Upper lobe of right lung (tissue), 1 donor: ENCODE results near the gene SORBS1. TPM values are rescaled to one million over a fixed set of nuclear protein-coding genes. Genes with fewer than 3 reads are reported as not detected.
"Not testable (repeated sequence)": the region's sequence is repeated elsewhere in the genome, so short reads cannot be mapped to it uniquely, and the experiment has no call there.

Source experiments
- ATAC-seq: fragments of 200-7000 bp; cut with Tn5 transposase; one replicate; pipeline ENCODE4 v1.9.1; 2020; ENCODE audit warnings: mild to moderate bottlenecking, moderate library complexity
- DNase-seq: peaks from one replicate; pipeline ENCODE4 v3.0.0-alpha.2; 2020
- H3K27ac ChIP-seq: fragments of 200-600 bp; one replicate; pipeline ENCODE4 v1.8.0; 2022
- H3K27me3 ChIP-seq: fragments of 200-600 bp; one replicate; pipeline ENCODE4 v1.8.0; 2022; ENCODE audit warnings: mild to moderate bottlenecking
- H3K36me3 ChIP-seq: fragments of 200-600 bp; one replicate; pipeline ENCODE4 v1.8.0; 2022
- H3K4me1 ChIP-seq: fragments of 200-600 bp; one replicate; pipeline ENCODE4 v1.8.0; 2022
- H3K4me3 ChIP-seq: fragments of 200-600 bp; one replicate; pipeline ENCODE4 v1.8.0; 2022; ENCODE audit warnings: mild to moderate bottlenecking
- H3K9me3 ChIP-seq: fragments of 200-600 bp; one replicate; pipeline ENCODE4 v1.8.0; 2022
- intact Hi-C: fragments of 100-400 bp; cut with DNase I; formaldehyde crosslinking; loops from one replicate; pipeline ENCODE4 v1.11.0; 2022
- total RNA-seq: library from RNA; stranded (reverse); fragmentation: NEBNext Ultra II Directional; extraction: Animal tissue kit (Norgen Biotek cat#: 25700); gene quantifications from one replicate; pipeline ENCODE4 v1.2.1, GENCODE V29; 2021
- TF ChIP-seq, protein P1 (sequence below): fragments of 200-600 bp; IDR thresholded peaks from one replicate; pipeline ENCODE4 v1.8.0; 2022; ENCODE audit warnings: antibody characterized with exemption
- donor health status: DM: no; HTN: yes; CAD: no; lungs with severe emphysema.

Gene SORBS1
- total RNA-seq, 1 donor from 2014 or later, result 50.7 TPM

DNA sequence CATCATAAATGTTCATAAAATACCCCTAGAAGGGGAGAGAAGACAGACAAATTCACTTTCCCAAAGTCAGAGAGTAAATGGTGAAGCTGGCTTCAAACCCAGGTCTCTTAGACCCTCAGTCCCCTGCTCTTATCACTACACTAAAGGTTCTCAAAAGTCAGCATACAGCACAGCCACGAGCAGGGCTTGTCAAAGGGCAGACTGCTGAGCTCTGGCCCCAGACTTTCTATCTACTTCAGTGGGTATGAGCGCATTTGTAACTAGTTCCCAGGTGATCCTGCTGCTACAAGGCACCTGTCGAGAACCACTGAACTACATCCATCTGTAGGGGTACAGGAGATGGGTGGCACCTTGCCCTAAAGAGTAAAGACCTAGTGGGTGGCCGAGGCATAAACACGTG is 91.5 kb downstream of the SORBS1 start:
- H3K27ac ChIP-seq, result peak overlapping the region; percentile 51
- H3K27me3 ChIP-seq, result no peaks in the 10 kb centered on the region
- DNase-seq (no peak), ATAC-seq (peak; percentile 13)
- no peak overlapping the region for H3K4me3 ChIP-seq
- TF ChIP-seq, protein P1, sequence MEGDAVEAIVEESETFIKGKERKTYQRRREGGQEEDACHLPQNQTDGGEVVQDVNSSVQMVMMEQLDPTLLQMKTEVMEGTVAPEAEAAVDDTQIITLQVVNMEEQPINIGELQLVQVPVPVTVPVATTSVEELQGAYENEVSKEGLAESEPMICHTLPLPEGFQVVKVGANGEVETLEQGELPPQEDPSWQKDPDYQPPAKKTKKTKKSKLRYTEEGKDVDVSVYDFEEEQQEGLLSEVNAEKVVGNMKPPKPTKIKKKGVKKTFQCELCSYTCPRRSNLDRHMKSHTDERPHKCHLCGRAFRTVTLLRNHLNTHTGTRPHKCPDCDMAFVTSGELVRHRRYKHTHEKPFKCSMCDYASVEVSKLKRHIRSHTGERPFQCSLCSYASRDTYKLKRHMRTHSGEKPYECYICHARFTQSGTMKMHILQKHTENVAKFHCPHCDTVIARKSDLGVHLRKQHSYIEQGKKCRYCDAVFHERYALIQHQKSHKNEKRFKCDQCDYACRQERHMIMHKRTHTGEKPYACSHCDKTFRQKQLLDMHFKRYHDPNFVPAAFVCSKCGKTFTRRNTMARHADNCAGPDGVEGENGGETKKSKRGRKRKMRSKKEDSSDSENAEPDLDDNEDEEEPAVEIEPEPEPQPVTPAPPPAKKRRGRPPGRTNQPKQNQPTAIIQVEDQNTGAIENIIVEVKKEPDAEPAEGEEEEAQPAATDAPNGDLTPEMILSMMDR, result no peak
- peaks cover 21% of the 10 kb centered on the region for H3K4me1 ChIP-seq
- intact Hi-C loops, result no loop called here
- no peaks in the 10 kb centered on the region for H3K36me3 ChIP-seq
- no peaks in the 10 kb centered on the region for H3K9me3 ChIP-seq

DNA sequence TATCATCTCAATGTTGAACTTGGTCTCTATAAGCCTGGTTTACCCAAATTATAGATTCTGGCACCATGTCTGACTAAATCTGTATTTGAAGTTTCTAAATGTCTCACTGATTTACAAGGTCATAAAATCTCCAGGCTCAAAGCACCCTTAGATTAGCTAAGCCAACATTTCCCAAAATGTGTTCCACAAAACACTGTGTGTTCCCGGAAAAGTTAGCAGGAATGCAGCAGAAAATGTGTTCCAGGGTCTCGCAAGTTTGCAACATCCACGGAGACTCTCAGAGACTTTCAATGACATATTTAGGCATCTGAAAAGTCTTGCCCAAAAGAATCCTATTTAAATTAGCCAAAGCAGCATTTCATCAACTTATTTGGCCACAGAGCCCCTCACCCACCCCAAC is 91.9 kb downstream of the SORBS1 start:
- TF ChIP-seq, protein P1, result no peak
- DNase-seq, result no peak
- H3K4me3 ChIP-seq, result no peak overlapping the region

DNA sequence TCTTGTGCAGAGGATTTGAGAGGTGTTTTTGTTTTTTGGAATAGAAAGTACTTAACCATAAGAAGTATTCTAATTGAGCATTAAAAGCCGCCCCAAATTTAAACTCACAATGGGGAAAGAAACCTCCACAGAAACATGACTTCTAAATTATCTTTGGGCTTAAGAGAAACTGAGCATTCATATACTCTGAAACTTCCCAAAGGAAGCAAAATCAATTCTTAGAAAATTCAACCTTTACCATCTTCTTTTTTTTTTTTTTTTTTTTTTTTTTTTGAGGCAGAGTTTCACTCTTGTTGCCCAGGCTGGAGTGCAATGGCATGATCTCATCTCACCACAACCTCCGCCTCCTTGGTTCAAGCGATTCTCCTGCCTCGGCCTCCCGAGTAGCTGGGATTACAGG is 93.5 kb downstream of the SORBS1 start:
- intact Hi-C loops, H3K9me3 ChIP-seq, H3K4me3 ChIP-seq, H3K27me3 ChIP-seq, DNase-seq, ATAC-seq, H3K36me3 ChIP-seq: not testable (repeated sequence)
- peaks cover 27% of the 10 kb centered on the region for H3K4me1 ChIP-seq
- H3K27ac ChIP-seq, result peak overlapping the region; percentile 19

More for the DNA sequence above, 91.9 kb downstream of the SORBS1 start:
- Histone ChIP-seq H3K27ac (peak overlapping the region; percentile 51), H3K4me1 (peaks cover 18% of the 10 kb centered on the region), H3K36me3 (no peaks in the 10 kb centered on the region), H3K27me3 (no peaks in the 10 kb centered on the region), H3K9me3 (no peaks in the 10 kb centered on the region)
- ATAC-seq, result no peak
- intact Hi-C loops, result no loop called here

DNA sequence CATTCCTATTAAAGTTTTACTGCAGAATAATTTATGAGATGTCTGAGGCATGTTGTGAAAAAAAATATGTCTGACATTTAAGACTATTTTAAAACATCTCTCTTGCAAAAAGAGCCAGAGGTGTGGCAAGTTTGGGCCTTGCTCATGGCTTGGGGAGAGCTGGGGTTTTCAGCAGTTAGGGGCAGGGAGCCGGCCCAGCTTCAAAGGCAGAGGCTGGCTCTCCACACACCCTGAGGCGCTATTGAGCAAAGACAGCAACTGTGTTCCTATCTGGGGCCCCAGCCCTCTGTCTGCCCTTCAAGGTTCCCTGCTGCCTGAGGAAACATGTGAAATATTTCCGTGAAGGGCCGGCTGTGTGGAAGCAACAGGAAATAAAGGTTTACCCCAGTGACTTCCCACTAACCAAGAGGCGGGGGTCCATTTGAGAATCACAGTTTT is 94.0 kb downstream of the SORBS1 start:
- Histone ChIP-seq H3K4me1 (peaks cover 27% of the 10 kb centered on the region), H3K27me3 (no peaks in the 10 kb centered on the region), H3K4me3 (no peak overlapping the region), H3K36me3 (no peaks in the 10 kb centered on the region), H3K27ac (peak overlapping the region; percentile 19), H3K9me3 (no peaks in the 10 kb centered on the region)
- DNase-seq (peak; percentile 67), ATAC-seq (peak; percentile 84)
- intact Hi-C loops, result no loop called here
- TF ChIP-seq, protein P1, result peak; percentile 22

DNA sequence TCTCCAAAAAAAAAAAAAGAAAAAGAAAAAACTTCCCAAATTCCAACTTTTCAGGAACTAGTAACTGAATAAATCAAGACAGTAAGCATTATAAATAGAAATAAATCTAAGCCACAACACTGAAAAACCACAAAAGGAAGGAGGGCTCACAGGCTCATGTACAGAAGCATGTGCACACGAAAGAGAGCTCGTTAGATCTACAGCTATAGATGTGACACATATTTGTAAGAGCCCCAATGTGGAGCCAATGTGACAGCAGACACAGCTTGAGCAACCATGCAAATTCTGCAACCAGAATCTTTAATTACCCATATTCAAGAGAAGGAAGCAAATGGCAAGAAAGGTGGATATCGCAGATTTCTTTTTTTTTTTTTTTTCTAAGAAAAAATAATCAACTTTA is 94.7 kb downstream of the SORBS1 start:
- ATAC-seq (no peak), DNase-seq (no peak)
- Histone ChIP-seq H3K27me3 (no peaks in the 10 kb centered on the region), H3K27ac (no peak overlapping the region), H3K36me3 (no peaks in the 10 kb centered on the region), H3K4me3 (no peak overlapping the region), H3K4me1 (peaks cover 27% of the 10 kb centered on the region), H3K9me3 (no peaks in the 10 kb centered on the region)
- intact Hi-C loops, result no loop called here
- TF ChIP-seq, protein P1, result no peak

DNA sequence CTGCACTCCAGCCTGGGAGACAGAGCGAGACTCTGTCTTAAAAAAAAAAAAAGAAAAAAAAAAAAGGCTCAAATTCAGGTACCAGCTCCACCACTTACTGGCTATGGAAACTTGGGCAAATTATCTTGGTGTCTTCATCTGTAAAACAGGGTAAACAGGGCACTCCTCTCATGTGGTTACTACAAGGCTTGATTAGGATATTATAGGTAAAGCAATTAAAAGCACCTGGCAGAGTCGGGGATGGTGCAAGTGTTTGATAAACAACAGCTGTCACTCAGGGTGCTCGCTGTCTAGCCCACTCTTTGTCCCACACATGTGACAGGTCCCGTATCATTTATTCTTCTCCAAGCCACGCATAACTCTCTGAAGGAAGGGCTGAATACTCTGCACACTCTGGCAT is 96.9 kb downstream of the SORBS1 start:
- H3K27ac ChIP-seq, result no peak overlapping the region
- intact Hi-C loops, result no loop called here

More for the DNA sequence above, 96.9 kb downstream of the SORBS1 start:
- DNase-seq, result no peak
- Histone ChIP-seq H3K36me3 (no peaks in the 10 kb centered on the region), H3K9me3 (no peaks in the 10 kb centered on the region), H3K27me3 (no peaks in the 10 kb centered on the region), H3K4me1 (peaks cover 27% of the 10 kb centered on the region), H3K4me3 (no peak overlapping the region)
- TF ChIP-seq, protein P1, result no peak
- no peak for ATAC-seq
